ENCODE results near the gene CD47. TPM values are rescaled to one million over a fixed set of nuclear protein-coding genes. Genes with fewer than 3 reads are reported as not detected.
A peak's percentile ranks its signal among the peaks of the same experiment; 100 is the strongest.

CD47 gene
- total and polyA plus RNA-seq, 12 donors, result 24.2 to 108 (median 70.0) TPM

DNA sequence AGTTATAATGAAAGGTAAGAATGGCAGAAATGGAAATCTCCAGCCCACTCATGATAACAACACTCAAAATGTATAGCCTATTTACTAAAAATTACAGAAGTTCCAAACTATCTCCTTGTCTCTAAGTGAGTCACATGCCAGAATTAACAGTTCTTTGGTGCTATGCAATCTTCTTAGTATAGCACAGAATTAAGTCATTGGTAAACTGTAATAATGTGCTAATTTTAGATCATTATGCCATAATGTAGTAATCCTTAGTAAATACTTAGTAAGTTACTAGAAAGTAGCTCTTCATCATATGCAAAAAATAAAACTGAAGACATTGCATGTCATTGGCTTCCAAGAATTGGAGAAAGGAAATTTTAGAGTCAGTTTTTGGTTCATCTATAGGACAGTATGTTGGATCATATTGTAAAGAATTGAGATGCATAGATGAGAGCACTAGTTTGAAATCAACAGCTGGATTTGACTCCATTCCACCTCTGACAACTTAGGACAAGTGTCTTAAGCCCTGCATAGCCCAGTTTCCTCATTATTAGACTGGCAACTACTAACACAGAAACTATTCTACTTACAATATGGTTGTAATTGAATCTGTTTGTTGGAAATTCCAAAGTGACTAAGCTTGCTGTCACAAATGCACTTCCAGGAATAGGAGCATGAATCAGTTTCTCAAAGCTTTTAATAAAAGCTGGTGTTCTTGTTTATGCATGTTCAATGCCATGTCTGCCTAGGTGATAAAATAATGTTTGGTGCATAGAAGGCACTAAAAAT, 40.1 kb upstream of the CD47 start:
- no peaks in the 10 kb centered on the region for H3K9me3 ChIP-seq (replicated peaks in 1 of 3)
- TF ChIP-seq CTCF (IDR thresholded peaks at IDR 0.05) (no peak), POLR2A (IDR thresholded peaks at IDR 0.05) (no peak)
- H3K4me1 ChIP-seq (replicated peaks in 1 of 2), result peaks cover 0 to 15% of the 10 kb centered on the region in 2 donors
- intact Hi-C loops (cut with DNase I), result no loop called here
- no peak for DNase-seq
- peak overlapping the region in 1 of 5 donors; percentile 14 for H3K27ac ChIP-seq
- H3K4me3 ChIP-seq, result no peak overlapping the region
- no peaks in the 10 kb centered on the region for H3K27me3 ChIP-seq
- H3K36me3 ChIP-seq (replicated peaks in 1 of 2), result no peaks in the 10 kb centered on the region

DNA sequence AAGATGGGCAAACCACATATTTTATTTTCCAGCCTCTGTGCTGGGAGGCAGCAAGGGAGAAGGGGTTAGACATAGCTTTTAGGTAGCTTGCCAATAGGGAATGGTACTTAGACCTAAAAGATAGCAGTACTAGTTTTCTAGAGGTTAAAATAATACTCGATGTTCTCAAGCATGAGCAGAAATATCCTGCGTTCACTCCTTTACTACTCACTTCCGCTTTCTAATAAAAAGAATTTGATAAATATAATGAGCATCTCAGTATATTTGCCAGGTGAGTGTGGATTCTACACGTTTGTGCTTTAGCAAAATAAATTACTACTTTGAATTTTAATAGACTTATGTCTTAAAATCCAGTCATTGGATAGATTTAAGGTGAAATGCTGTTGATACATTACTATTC, 39.4 kb upstream of the CD47 start:
- Histone ChIP-seq H3K4me1 (replicated peaks in 1 of 2) (peaks cover 0 to 15% of the 10 kb centered on the region in 2 donors), H3K36me3 (replicated peaks in 1 of 2) (no peaks in the 10 kb centered on the region), H3K4me3 (no peak overlapping the region), H3K9me3 (replicated peaks in 1 of 3) (no peaks in the 10 kb centered on the region), H3K27me3 (no peaks in the 10 kb centered on the region), H3K27ac (no peak overlapping the region)
- intact Hi-C loops (cut with DNase I), result no loop called here
- TF ChIP-seq POLR2A (IDR thresholded peaks at IDR 0.05), result no peak
- TF ChIP-seq CTCF (IDR thresholded peaks at IDR 0.05), result no peak
- 68 to 86% (median 81%) methylated on average over 4 of the region's 4 CpGs for whole genome bisulfite sequencing, 4 donors
- DNase-seq, result no peak

- no peak for TF ChIP-seq CTCF (IDR thresholded peaks at IDR 0.05)
- no peak for TF ChIP-seq POLR2A (IDR thresholded peaks at IDR 0.05)
- intact Hi-C loops (cut with DNase I), result no loop called here
- 72 to 78% (median 75%) methylated on average over 9 of the region's 9 CpGs for WGBS, 4 donors
- H3K4me3 ChIP-seq, result no peak overlapping the region
- no peaks in the 10 kb centered on the region for H3K36me3 ChIP-seq (replicated peaks in 1 of 2)
- no peak overlapping the region for H3K27ac ChIP-seq
- no peaks in the 10 kb centered on the region for H3K27me3 ChIP-seq
- H3K4me1 ChIP-seq (replicated peaks in 1 of 2), result peaks cover 0 to 10% of the 10 kb centered on the region in 2 donors
- H3K9me3 ChIP-seq (replicated peaks in 1 of 3), result no peaks in the 10 kb centered on the region
- DNase-seq, result no peak
These were observed 36.6 kb upstream of the CD47 start for GRCh38 chr3:108127301-108127988.

- intact Hi-C loops (cut with DNase I), result no loop called here
- Histone ChIP-seq H3K4me3 (no peak overlapping the region), H3K27ac (no peak overlapping the region), H3K9me3 (replicated peaks in 1 of 3) (no peaks in the 10 kb centered on the region), H3K27me3 (no peaks in the 10 kb centered on the region), H3K4me1 (replicated peaks in 1 of 2) (peaks cover 0 to 5% of the 10 kb centered on the region in 2 donors), H3K36me3 (replicated peaks in 1 of 2) (no peaks in the 10 kb centered on the region)
- no peak for DNase-seq
- WGBS, 4 donors, result 90 to 100% (median 96%) methylated on average over 1 of the region's 1 CpG
- TF ChIP-seq POLR2A (IDR thresholded peaks at IDR 0.05) (no peak), CTCF (IDR thresholded peaks at IDR 0.05) (no peak)
These were observed 35.5 kb upstream of the CD47 start for GRCh38 chr3:108126348-108126747.
